Calu3 (cell line): ENCODE measurements around the gene GMDS. TPM values are rescaled to one million over a fixed set of nuclear protein-coding genes. Genes with fewer than 3 reads are reported as not detected.

Source experiments
- BruUV-seq: library from RNA; stranded (reverse); fragments of 400-500 nt; replicated peaks from 2 replicates; lab custom pipeline; 2021; lab: Mats Ljungman, UMichigan
- CTCF ChIA-PET: fragments of 300-600 bp; sonication (Branson Sonifier 250); formaldehyde crosslinking; loops from one replicate; lab custom pipeline; 2022; ENCODE audit warnings: antibody characterized with exemption; lab: Charles Lee
- DNase-seq: peaks from one replicate; pipeline ENCODE4 v3.0.0; 2022
- H3K27ac Mint-ChIP-seq: one replicate; pipeline ENCODE4 v1.8.0; 2022; ENCODE audit warnings: mixed read lengths; ENCODE audit not compliant: unreplicated experiment
- H3K27me3 Mint-ChIP-seq: one replicate; pipeline ENCODE4 v1.8.0; 2022; ENCODE audit warnings: mixed read lengths; ENCODE audit not compliant: unreplicated experiment
- H3K36me3 Mint-ChIP-seq: one replicate; pipeline ENCODE4 v1.8.0; 2022; ENCODE audit warnings: mild to moderate bottlenecking, moderate library complexity, mixed read lengths; ENCODE audit not compliant: insufficient read depth, unreplicated experiment
- H3K4me1 Mint-ChIP-seq: one replicate; pipeline ENCODE4 v1.8.0; 2022; ENCODE audit warnings: mild to moderate bottlenecking, low read depth, mixed read lengths; ENCODE audit not compliant: unreplicated experiment
- H3K4me3 Mint-ChIP-seq: one replicate; pipeline ENCODE4 v1.8.0; 2022; ENCODE audit warnings: mild to moderate bottlenecking, low read depth, moderate library complexity, mixed read lengths; ENCODE audit not compliant: unreplicated experiment
- H3K9me3 Mint-ChIP-seq: one replicate; pipeline ENCODE4 v1.8.0; 2022; ENCODE audit warnings: low read depth, mixed read lengths; ENCODE audit not compliant: unreplicated experiment
- intact Hi-C: fragments of 100-400 bp; cut with micrococcal nuclease; formaldehyde crosslinking; loops from one replicate; pipeline ENCODE4 v1.10.0; 2022; ENCODE audit not compliant: unreplicated experiment
- total RNA-seq: library from RNA; stranded (reverse); gene quantifications from 2 replicates; pipeline ENCODE4 v1.2.3, GENCODE V29; 2022
- TF ChIP-seq, protein P1 (sequence below): fragments of 200-600 bp; IDR thresholded peaks from one replicate; pipeline ENCODE4 v1.8.0; 2022; ENCODE audit warnings: antibody characterized with exemption; ENCODE audit not compliant: unreplicated experiment

Gene GMDS
- total RNA-seq, 1 experiment from 2014 or later = 58.2 TPM

DNA sequence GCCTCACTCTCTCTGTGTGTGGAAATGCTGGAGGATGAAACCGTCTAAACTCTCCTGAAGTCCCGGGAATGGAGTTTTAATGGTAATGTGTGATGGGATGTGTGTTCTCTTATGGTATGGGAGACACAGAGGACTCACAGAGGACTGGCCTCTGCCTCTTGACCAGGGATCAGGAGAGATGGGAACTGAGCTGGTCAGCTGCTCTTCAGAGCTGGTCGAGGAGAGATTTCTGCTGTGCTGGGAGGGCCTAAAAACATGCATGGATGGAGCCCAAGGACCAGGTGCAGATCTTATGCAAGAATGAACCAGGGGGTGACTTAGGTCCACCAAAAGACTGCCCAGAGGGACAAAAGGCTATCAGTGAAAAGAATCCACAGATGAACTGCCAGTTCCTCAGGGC lies 27.3 kb upstream of the GMDS start:
- no peak for DNase-seq
- no peaks in the 10 kb centered on the region for H3K36me3 Mint-ChIP-seq
- H3K4me1 Mint-ChIP-seq = peaks cover 25% of the 10 kb centered on the region
- TF ChIP-seq, protein P1, sequence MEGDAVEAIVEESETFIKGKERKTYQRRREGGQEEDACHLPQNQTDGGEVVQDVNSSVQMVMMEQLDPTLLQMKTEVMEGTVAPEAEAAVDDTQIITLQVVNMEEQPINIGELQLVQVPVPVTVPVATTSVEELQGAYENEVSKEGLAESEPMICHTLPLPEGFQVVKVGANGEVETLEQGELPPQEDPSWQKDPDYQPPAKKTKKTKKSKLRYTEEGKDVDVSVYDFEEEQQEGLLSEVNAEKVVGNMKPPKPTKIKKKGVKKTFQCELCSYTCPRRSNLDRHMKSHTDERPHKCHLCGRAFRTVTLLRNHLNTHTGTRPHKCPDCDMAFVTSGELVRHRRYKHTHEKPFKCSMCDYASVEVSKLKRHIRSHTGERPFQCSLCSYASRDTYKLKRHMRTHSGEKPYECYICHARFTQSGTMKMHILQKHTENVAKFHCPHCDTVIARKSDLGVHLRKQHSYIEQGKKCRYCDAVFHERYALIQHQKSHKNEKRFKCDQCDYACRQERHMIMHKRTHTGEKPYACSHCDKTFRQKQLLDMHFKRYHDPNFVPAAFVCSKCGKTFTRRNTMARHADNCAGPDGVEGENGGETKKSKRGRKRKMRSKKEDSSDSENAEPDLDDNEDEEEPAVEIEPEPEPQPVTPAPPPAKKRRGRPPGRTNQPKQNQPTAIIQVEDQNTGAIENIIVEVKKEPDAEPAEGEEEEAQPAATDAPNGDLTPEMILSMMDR = no peak
- no TSS peak for BruUV-seq
- intact Hi-C loops = no loop called here
- H3K27ac Mint-ChIP-seq = no peak overlapping the region
- peaks cover 5% of the 10 kb centered on the region for H3K9me3 Mint-ChIP-seq
- CTCF ChIA-PET = no interaction called here
- no peak overlapping the region for H3K4me3 Mint-ChIP-seq
- no peaks in the 10 kb centered on the region for H3K27me3 Mint-ChIP-seq

DNA sequence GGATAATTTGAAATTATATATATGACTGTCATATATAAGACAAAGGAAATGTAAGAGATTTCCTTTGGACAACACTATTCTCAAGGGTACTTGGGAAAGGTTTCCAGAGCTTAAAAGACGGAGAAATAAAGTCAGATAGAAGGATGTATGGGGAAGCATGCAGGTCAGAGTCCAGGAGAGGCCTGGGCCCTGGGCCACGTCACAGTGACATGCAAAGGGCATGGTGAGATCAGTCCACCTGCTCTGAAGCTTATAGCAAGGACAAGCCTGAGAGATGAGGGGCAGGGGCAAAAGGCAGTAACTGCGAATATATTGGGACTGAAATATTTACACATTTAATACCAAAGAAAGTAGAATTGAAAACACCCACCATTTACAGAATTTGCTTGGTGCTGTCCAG lies 24.6 kb upstream of the GMDS start:
- intact Hi-C loops = no loop called here
- TF ChIP-seq, protein P1 = no peak
- no peaks in the 10 kb centered on the region for H3K27me3 Mint-ChIP-seq
- peaks cover 23% of the 10 kb centered on the region for H3K4me1 Mint-ChIP-seq
- peaks cover 10% of the 10 kb centered on the region for H3K9me3 Mint-ChIP-seq
- no peaks in the 10 kb centered on the region for H3K36me3 Mint-ChIP-seq
- H3K4me3 Mint-ChIP-seq = no peak overlapping the region
- BruUV-seq = no TSS peak
- no peak for DNase-seq
- CTCF ChIA-PET = no interaction called here
- H3K27ac Mint-ChIP-seq = no peak overlapping the region

DNA sequence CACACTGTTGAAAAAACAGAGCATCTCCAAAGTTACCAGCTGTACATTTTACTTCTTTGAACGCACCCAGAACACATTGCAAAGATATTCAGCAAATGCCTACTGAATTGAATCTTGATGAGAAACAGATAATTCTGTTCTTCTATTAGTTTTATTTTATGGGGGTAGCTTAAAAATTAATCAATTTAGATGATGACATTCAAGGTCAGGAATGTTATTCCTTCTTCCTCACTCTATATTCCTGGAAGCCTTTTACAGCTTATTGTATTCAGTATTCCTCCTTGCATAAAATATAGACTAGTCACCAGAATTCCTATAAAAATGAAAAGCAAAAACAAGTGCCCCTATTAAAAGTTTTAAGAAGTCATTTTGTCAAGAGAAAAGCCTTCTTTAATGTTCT lies 21.4 kb upstream of the GMDS start:
- BruUV-seq = no TSS peak
- no peaks in the 10 kb centered on the region for H3K27me3 Mint-ChIP-seq

DNA sequence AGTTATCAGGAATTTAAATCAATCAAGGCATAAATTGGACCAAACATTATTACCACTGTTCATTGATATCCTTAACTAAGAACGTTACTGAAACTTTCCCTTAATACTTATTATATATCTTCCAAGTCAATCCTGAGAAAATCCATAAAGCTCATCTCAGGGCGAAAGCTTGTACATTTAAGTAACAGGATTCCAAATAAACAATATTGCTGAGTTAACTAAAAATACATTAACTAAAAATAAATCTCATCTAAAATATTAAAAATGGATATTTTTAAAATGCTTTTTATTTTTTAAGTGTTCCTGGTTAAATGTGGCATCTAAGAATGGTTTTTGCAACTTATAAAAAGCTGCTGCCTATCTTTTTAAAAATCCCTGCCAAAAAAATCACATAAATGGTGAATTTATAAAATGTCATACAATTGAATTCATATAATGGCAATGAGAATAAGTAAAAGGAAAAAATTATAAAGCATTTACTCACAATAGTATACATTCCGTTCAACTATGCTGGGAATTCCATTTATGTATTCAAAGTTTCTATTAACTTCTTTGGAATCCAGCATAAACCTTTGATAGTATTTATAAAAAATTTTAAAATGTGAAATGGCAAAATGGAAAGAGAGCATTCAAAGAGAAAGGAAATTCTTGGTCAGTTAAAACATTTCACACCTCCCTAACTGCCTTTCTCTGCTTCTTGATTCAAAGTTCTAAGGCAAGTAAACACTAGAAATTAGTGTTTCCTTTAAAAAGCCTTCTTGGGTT lies 20.8 kb upstream of the GMDS start:
- intact Hi-C loops = no loop called here
- Mint-ChIP-seq H3K27ac (no peak overlapping the region), H3K36me3 (no peaks in the 10 kb centered on the region), H3K9me3 (peaks cover 10% of the 10 kb centered on the region), H3K4me3 (no peak overlapping the region), H3K4me1 (peaks cover 29% of the 10 kb centered on the region), H3K27me3 (no peaks in the 10 kb centered on the region)
- no TSS peak for BruUV-seq
- CTCF ChIA-PET = interaction anchor here (0.6 kb wide), 1 partner anchor 38 kb away, joined by 7 read pairs; no protein-coding TSS in a partner anchor
- TF ChIP-seq, protein P1 = no peak
- DNase-seq = no peak

More for the DNA sequence above, 21.4 kb upstream of the GMDS start:
- peaks cover 10% of the 10 kb centered on the region for H3K9me3 Mint-ChIP-seq
- no peaks in the 10 kb centered on the region for H3K36me3 Mint-ChIP-seq
- TF ChIP-seq, protein P1 = no peak
- H3K4me3 Mint-ChIP-seq = no peak overlapping the region
- no peak for DNase-seq
- H3K27ac Mint-ChIP-seq = no peak overlapping the region
- peaks cover 23% of the 10 kb centered on the region for H3K4me1 Mint-ChIP-seq
- intact Hi-C loops = no loop called here
- CTCF ChIA-PET = interaction anchor here (0.6 kb wide), 1 partner anchor 39 kb away, joined by 7 read pairs; no protein-coding TSS in a partner anchor
